Bronchial epithelial cell (primary cell): ENCODE data around the gene LDLRAD4. TPM values are rescaled to one million over a fixed set of nuclear protein-coding genes. Genes with fewer than 3 reads are reported as not detected.
A peak's percentile ranks its signal among the peaks of the same experiment; 100 is the strongest.

Source experiments
- DNase-seq: peaks from one replicate; pipeline ENCODE4 v3.0.0-alpha.2; 2010; ENCODE audit warnings: low read depth
- FAIRE-seq: peaks from 2 replicates; lab custom pipeline; 2011; peaks lifted over from hg19 to GRCh38; lab: Jason Lieb, UNC
- H3K27me3 ChIP-seq: 2 replicates; pipeline ENCODE4 v1.5.1; 2011; ENCODE audit warnings: low read length; ENCODE audit not compliant: control insufficient read depth, insufficient read depth
- H3K36me3 ChIP-seq: 2 replicates; pipeline ENCODE4 v1.5.1; 2011; ENCODE audit warnings: low read length; ENCODE audit not compliant: control insufficient read depth, insufficient read depth
- H3K4me3 ChIP-seq: 2 replicates; pipeline ENCODE4 v1.5.1; 2011; ENCODE audit warnings: mild to moderate bottlenecking, low read depth, low read length, control low read depth
- total RNA-seq: library from RNA; depleted of rRNA; stranded (reverse); fragments of >200 nt; gene quantifications from 2 replicates; pipeline ENCODE4 v1.2.1, GENCODE V29; 2014
- TF ChIP-seq, protein P1 (sequence below): IDR thresholded peaks from 2 replicates; pipeline ENCODE4 v1.5.1; 2011; ENCODE audit warnings: mild to moderate bottlenecking, moderate library complexity, low read length, control low read depth, inconsistent platforms; ENCODE audit not compliant: insufficient read depth, severe bottlenecking

The LDLRAD4 gene
- total RNA-seq, 1 donor from 2014 or later, result not detected

DNA sequence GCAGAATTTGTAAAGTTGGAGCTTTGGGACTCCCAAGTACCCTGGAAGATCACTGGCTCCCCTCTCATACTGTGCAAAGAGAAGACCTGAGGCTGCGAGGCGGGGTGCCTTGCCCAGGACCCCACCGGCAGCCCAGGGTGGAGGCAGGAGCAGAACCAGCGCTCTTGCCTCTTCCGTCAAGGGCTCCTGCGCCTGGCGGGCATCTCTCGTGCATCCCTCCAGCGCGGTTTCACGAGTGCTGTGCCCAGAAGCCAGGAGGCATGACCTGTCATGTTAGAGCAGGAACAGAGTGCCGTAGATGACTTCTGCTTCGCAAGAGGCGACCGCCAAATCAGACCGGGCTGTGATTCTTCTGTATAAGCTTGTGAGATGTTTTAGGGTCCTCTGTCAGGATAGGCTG, 77.3 kb downstream of the LDLRAD4 start:
- FAIRE-seq (no peak), DNase-seq (no peak)
- H3K27me3 ChIP-seq, result no peaks in the 10 kb centered on the region
- no peaks in the 10 kb centered on the region for H3K36me3 ChIP-seq
- no peak overlapping the region for H3K4me3 ChIP-seq
- TF ChIP-seq, protein P1, sequence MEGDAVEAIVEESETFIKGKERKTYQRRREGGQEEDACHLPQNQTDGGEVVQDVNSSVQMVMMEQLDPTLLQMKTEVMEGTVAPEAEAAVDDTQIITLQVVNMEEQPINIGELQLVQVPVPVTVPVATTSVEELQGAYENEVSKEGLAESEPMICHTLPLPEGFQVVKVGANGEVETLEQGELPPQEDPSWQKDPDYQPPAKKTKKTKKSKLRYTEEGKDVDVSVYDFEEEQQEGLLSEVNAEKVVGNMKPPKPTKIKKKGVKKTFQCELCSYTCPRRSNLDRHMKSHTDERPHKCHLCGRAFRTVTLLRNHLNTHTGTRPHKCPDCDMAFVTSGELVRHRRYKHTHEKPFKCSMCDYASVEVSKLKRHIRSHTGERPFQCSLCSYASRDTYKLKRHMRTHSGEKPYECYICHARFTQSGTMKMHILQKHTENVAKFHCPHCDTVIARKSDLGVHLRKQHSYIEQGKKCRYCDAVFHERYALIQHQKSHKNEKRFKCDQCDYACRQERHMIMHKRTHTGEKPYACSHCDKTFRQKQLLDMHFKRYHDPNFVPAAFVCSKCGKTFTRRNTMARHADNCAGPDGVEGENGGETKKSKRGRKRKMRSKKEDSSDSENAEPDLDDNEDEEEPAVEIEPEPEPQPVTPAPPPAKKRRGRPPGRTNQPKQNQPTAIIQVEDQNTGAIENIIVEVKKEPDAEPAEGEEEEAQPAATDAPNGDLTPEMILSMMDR, result no peak

DNA sequence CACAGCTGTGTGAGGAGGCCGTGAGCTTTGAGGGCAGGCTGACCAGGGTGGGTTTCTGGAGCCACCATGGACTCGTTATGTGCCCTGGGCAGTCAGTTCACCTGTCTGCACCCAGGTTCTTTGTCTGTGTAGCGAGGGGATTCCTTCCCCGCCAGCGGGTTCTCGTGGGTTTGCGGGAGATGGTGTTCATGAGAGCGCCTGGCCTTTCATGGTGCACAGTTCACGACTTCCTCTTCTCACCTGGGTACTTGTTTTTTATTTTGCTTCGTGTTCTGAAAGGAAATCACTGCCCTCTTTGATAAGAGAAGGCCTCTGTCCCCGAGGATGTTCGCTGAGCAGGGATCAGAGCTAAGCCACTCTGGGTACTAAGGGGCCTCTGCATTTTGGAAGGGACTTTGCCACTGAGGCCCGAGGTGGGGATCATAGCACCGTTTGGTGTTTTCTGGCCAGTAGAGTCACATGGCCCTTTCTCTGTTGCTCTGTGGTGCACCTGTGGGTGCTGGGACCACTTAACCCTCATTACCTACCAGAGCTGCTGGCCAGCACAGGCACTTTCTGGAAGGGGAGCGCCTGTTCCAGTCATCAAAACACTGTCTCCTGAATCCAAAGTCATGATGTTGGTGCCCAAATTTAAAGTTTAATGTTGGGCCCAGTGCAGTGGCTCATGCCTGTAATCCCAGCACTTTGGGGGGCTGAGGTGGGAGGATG, 78.5 kb downstream of the LDLRAD4 start:
- no peaks in the 10 kb centered on the region for H3K36me3 ChIP-seq
- TF ChIP-seq, protein P1, result no peak
- no peak for FAIRE-seq
- no peak overlapping the region for H3K4me3 ChIP-seq
- no peaks in the 10 kb centered on the region for H3K27me3 ChIP-seq
- no peak for DNase-seq

DNA sequence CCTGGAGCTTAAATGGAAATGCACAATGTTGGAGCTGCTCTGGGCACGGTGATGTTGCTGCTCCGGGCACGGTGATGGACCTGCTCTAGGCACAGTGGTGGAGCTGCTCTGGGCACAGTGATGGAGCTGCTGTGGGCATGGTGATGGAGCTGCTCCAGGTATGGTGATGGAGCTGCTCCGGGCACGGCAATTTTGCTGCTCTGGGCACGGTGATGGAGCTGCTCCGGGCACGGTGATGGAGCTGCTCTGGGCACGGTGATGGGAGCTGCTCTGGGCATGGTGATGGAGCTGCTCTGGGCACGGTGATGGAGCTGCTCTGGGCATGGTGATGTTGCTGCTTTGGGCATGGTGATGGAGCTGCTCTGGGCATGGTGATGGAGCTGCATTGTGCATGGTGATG, 79.7 kb downstream of the LDLRAD4 start:
- H3K36me3 ChIP-seq, result no peaks in the 10 kb centered on the region
- TF ChIP-seq, protein P1, result no peak
- no peak for FAIRE-seq
- no peak for DNase-seq
- H3K4me3 ChIP-seq, result no peak overlapping the region
- no peaks in the 10 kb centered on the region for H3K27me3 ChIP-seq

DNA sequence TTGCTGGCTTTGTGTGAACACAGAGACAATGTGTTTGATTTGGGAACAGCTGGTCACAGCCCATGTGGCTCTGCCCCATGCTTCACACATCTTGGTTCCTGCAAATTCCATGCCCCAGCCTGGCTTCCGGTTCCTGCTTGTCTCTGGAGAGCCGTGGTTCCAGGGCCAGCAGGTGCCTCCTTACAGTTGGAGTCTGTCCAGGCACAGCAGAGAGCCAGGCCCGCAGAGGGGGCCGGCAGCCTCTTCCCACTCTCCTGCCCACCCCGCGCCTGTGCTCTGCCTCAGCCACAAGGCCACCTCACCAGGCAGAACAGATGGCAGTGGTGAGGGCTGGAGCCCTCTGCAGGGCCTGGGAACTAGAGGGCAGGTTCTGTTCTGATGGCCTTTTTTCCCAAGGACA, 81.5 kb downstream of the LDLRAD4 start:
- no peak for FAIRE-seq
- no peak for DNase-seq
- no peaks in the 10 kb centered on the region for H3K27me3 ChIP-seq
- no peak overlapping the region for H3K4me3 ChIP-seq
- TF ChIP-seq, protein P1, result no peak
- no peaks in the 10 kb centered on the region for H3K36me3 ChIP-seq

DNA sequence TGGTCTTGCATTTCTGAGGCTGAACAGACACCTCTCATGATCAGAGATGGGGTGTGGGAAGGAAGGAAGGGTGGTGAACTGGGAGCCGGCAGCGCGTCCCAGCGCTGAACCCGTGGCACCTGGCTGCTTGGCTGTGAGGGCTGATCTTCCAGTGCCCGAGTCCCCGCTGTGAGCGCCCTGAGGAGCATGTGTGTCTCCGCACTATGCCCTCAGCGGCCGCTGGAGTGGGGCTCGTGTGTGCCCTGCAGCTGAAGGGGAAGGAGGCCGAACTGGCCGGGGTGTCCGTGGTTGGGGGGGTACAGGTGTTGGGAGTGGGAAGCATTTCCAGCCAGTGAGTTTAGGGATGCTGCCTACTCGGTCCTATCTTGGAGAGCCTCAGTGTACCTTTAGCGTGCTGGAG, 82.2 kb downstream of the LDLRAD4 start:
- no peak overlapping the region for H3K4me3 ChIP-seq
- H3K27me3 ChIP-seq, result no peaks in the 10 kb centered on the region
- TF ChIP-seq, protein P1, result no peak
- DNase-seq, result no peak
- no peaks in the 10 kb centered on the region for H3K36me3 ChIP-seq
- FAIRE-seq, result no peak

DNA sequence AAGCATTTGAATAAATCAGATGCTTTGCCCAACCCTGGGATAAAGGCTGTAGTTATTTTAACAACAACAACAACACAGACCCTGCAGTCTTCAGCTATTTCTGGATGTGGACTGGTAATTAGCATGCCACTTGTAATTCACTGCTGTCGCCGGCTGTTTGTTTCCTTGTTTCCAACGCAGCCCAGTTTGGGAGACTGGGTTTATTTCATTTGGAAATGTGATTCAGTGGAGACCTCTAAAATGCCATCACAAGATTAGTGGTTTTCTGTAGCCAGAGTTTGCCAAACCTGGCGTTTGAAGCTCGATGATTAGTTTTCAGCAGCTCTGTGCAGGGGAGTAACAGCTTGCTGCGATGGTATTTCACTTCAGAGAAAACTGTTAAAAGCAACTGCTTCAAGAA, 83.5 kb downstream of the LDLRAD4 start:
- DNase-seq (no peak), FAIRE-seq (peak; percentile 58)
- Histone ChIP-seq H3K36me3 (no peaks in the 10 kb centered on the region), H3K4me3 (no peak overlapping the region), H3K27me3 (no peaks in the 10 kb centered on the region)
- TF ChIP-seq, protein P1, result no peak
